GM23338 (cell line): Measurements from ENCODE around the gene MACROD1. TPM values are rescaled to one million over a fixed set of nuclear protein-coding genes. Genes with fewer than 3 reads are reported as not detected.

Experiments used
- ATAC-seq: fragments of 200-7000 bp; cut with Tn5 transposase; 3 replicates; pipeline ENCODE4 v1.9.1; 2020
- DNase-seq: peaks from one replicate; pipeline ENCODE4 v3.0.0-alpha.2; 2015; ENCODE audit warnings: low spot score
- H2AFZ ChIP-seq: fragments of 200-600 bp; sonication (generic); 2 replicates; pipeline ENCODE4 v1.8.0; 2016; ENCODE audit warnings: antibody characterized with exemption, mild to moderate bottlenecking, moderate library complexity
- H3F3A ChIP-seq: fragments of 200-600 bp; sonication (generic); replicated peaks from 2 replicates; pipeline ENCODE4 v1.8.0; 2017; ENCODE audit warnings: antibody characterized with exemption, mixed run types, low read depth
- H3K27ac ChIP-seq: fragments of 200-600 bp; sonication (generic); 2 replicates; pipeline ENCODE4 v1.6.1; 2016; ENCODE audit warnings: low read depth
- H3K27me3 ChIP-seq: fragments of 200-600 bp; sonication (generic); 2 replicates; pipeline ENCODE4 v1.8.0; 2016; ENCODE audit warnings: mild to moderate bottlenecking, mixed run types, moderate library complexity; ENCODE audit not compliant: insufficient read depth
- H3K36me3 ChIP-seq: fragments of 200-600 bp; sonication (generic); 2 replicates; pipeline ENCODE4 v1.8.0; 2016; ENCODE audit warnings: mild to moderate bottlenecking; ENCODE audit not compliant: insufficient read depth
- H3K4me1 ChIP-seq: fragments of 200-600 bp; sonication (generic); 2 replicates; pipeline ENCODE4 v1.8.0; 2016; ENCODE audit warnings: mild to moderate bottlenecking, moderate library complexity; ENCODE audit not compliant: insufficient read depth
- H3K4me2 ChIP-seq: fragments of 200-600 bp; sonication (generic); 2 replicates; pipeline ENCODE4 v1.7.1; 2017; ENCODE audit warnings: mixed run types
- H3K4me3 ChIP-seq: fragments of 200-600 bp; sonication (generic); 2 replicates; pipeline ENCODE4 v1.6.1; 2016; ENCODE audit warnings: mixed run types
- H3K79me2 ChIP-seq: fragments of 200-600 bp; sonication (generic); replicated peaks from 2 replicates; pipeline ENCODE4 v1.8.0; 2017; ENCODE audit warnings: mild to moderate bottlenecking; ENCODE audit not compliant: insufficient read depth
- H3K9me2 ChIP-seq: fragments of 200-600 bp; sonication (generic); 2 replicates; pipeline ENCODE4 v1.8.0; 2017; ENCODE audit not compliant: insufficient read depth
- H4K20me1 ChIP-seq: fragments of 200-600 bp; sonication (generic); replicated peaks from 2 replicates; pipeline ENCODE4 v1.8.0; 2017; ENCODE audit warnings: mild to moderate bottlenecking; ENCODE audit not compliant: insufficient read depth
- H3K27ac Mint-ChIP-seq: 2 replicates; pipeline ENCODE4 v1.8.0; 2020; ENCODE audit warnings: inconsistent platforms, mild to moderate bottlenecking, moderate library complexity, mixed read lengths
- H3K27me3 Mint-ChIP-seq: 3 replicates; pipeline ENCODE4 v1.8.0; 2022; ENCODE audit warnings: low read depth, mild to moderate bottlenecking, moderate library complexity, mixed read lengths, inconsistent platforms; ENCODE audit not compliant: insufficient read depth, poor library complexity
- H3K36me3 Mint-ChIP-seq: 3 replicates; pipeline ENCODE4 v1.8.0; 2021; ENCODE audit warnings: low read depth, mild to moderate bottlenecking, inconsistent platforms, moderate library complexity, mixed read lengths
- H3K4me1 Mint-ChIP-seq: 3 replicates; pipeline ENCODE4 v1.8.0; 2020; ENCODE audit warnings: mild to moderate bottlenecking, inconsistent platforms, mixed read lengths
- H3K4me3 Mint-ChIP-seq: 3 replicates; pipeline ENCODE4 v1.8.0; 2021; ENCODE audit warnings: moderate library complexity, mild to moderate bottlenecking, inconsistent platforms, mixed read lengths
- H3K9me3 Mint-ChIP-seq: 3 replicates; pipeline ENCODE4 v1.8.0; 2020; ENCODE audit warnings: moderate library complexity, mild to moderate bottlenecking, inconsistent platforms, mixed read lengths
- CREB1 ChIP-seq: fragments of 250-450 bp; sonication (Bioruptor Pico); IDR thresholded peaks from 2 replicates; pipeline ENCODE4 v1.5.0; 2020; ENCODE audit warnings: low read depth, mild to moderate bottlenecking, moderate library complexity
- CTCF ChIP-seq, 2 experiments: fragments of 200-600 bp in 1 of 2; sonication (generic) in 1 of 2; conservative IDR thresholded peaks; 2 replicates each; pipeline versions ENCODE4 v1.5.1 to v1.6.1; 2016 to 2017; ENCODE audit warnings: antibody characterized with exemption in 2 of 2, low read depth in 2 of 2, mild to moderate bottlenecking in 2 of 2, moderate library complexity in 1 of 2
- ETS1 ChIP-seq: IDR thresholded peaks from 2 replicates; pipeline ENCODE4 v1.6.1; 2016; ENCODE audit warnings: antibody characterized with exemption
- ZNF114 ChIP-seq: fragments of 250-450 bp; sonication (Bioruptor Pico); IDR thresholded peaks from 2 replicates; pipeline ENCODE4 v1.5.0; 2020; ENCODE audit warnings: mild to moderate bottlenecking, moderate library complexity
- ZNF331 ChIP-seq: fragments of 250-450 bp; sonication (Bioruptor Pico); IDR thresholded peaks from 2 replicates; pipeline ENCODE4 v1.5.0; 2020; ENCODE audit warnings: low read depth, mild to moderate bottlenecking, moderate library complexity
- polyA plus RNA-seq: library from polyadenylated mRNA; unstranded; fragments of >200 nt; fragmentation: Nextera tagmentation; extraction: Ambion mirVana; gene quantifications from 2 replicates; pipeline ENCODE4 v1.2.1, GENCODE V29; 2016
- total RNA-seq: library from RNA; depleted of rRNA; stranded (reverse); fragments of >200 nt; shearing (Covaris generic); gene quantifications from 2 replicates; pipeline ENCODE4 v1.2.3, GENCODE V29; 2014

MACROD1 gene
- total and polyA plus RNA-seq, 2 experiments from 2014 or later: 33.0 to 51.6 TPM

DNA sequence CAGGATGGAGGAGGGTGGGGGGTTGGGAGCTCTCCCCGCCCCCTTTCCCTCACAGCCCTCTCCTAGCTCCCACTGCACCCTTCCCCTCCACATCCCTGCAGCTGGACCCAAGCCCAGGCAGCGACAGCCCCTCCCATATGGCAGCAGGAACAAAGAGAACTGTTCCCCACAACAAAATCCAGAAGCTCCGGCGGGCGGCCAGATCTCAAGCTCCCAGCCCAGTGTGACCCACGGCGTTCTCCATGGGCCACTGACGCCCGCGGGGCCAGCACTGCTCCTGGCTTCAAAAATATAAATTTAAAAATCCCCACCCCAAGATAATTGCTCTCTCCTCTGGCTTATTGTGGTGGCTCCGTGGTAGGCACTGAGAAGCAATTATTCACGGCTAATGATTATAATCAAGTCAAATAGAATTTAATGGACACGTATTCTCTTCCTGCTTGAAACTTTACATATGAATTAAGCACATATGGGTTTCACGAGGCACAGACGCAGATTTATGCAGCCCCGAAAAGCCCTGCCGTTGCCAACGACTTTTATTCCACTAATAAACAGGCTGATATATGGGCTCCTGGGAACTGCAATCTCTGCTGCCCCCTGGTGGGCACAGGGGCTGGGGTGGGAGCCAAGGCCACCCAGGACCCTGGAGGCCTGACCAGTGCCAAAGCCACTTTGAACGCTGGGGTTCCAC lies 17.5 kb downstream of the MACROD1 start:
- ATAC-seq: peak; percentile 74

GRCh38 chr11:64146036-64146955 lies 19.6 kb downstream of the MACROD1 start:
- peak; percentile 80 for ATAC-seq
- no peak overlapping the region for H3K4me2 ChIP-seq
- H3K4me1 Mint-ChIP-seq: peaks cover 15% of the 10 kb centered on the region
- H3K9me3 Mint-ChIP-seq: no peaks in the 10 kb centered on the region; the same call in 2 of the 3 replicates
- H3K4me3 Mint-ChIP-seq: no peak overlapping the region
- peaks cover 4% of the 10 kb centered on the region for H3K4me1 ChIP-seq
- no peaks in the 10 kb centered on the region for H3K9me2 ChIP-seq
- H3K4me3 ChIP-seq: no peak overlapping the region
- no peaks in the 10 kb centered on the region for H3K79me2 ChIP-seq
- peak; percentile 88 for DNase-seq
- 0 out of 2 replicates have a peak overlapping the region, but pooled peaks have one; percentile 78 for H3K27ac Mint-ChIP-seq
- H4K20me1 ChIP-seq: no peaks in the 10 kb centered on the region; the same call in 1 of the 2 replicates
- no peak overlapping the region for H2AFZ ChIP-seq
- no peak overlapping the region for H3K27ac ChIP-seq
- TF ChIP-seq CTCF (conservative IDR thresholded peaks at IDR 0.05; ENCODE audit: low read depth in 2 of 2) (peak; percentile 91), ZNF114 (CRISPR knock-in tag) (no peak), ZNF331 (CRISPR knock-in tag) (no peak), CREB1 (CRISPR knock-in tag) (no peak)
- H3K36me3 Mint-ChIP-seq: no peaks in the 10 kb centered on the region; the same call in 2 of the 3 replicates
- no peaks in the 10 kb centered on the region for H3K36me3 ChIP-seq
- H3K27me3 Mint-ChIP-seq: peaks cover 15% of the 10 kb centered on the region
- 0 out of 2 replicates have a peak, but pooled peaks cover 6% of the 10 kb centered on the region for H3F3A ChIP-seq
- no peaks in the 10 kb centered on the region for H3K27me3 ChIP-seq

More for the DNA sequence above, 17.5 kb downstream of the MACROD1 start:
- peaks cover 15% of the 10 kb centered on the region for H3K27me3 Mint-ChIP-seq
- TF ChIP-seq ETS1: no peak
- peak; percentile 92 for TF ChIP-seq CTCF (conservative IDR thresholded peaks at IDR 0.05; ENCODE audit: low read depth in 2 of 2)
- H3K27ac ChIP-seq: no peak overlapping the region
- no peaks in the 10 kb centered on the region for H3K9me2 ChIP-seq
- no peak overlapping the region for H2AFZ ChIP-seq
- no peaks in the 10 kb centered on the region; the same call in 1 of the 2 replicates for H4K20me1 ChIP-seq
- peaks cover 4% of the 10 kb centered on the region for H3K4me1 ChIP-seq
- H3K36me3 ChIP-seq: no peaks in the 10 kb centered on the region
- H3K4me1 Mint-ChIP-seq: peaks cover 18% of the 10 kb centered on the region
- peak overlapping the region; percentile 70 for H3K4me2 ChIP-seq
- no peaks in the 10 kb centered on the region for H3K79me2 ChIP-seq
- peak overlapping the region; percentile 5; the same call in 1 of the 2 replicates for H3K4me3 ChIP-seq
- H3F3A ChIP-seq: 0 out of 2 replicates have a peak, but pooled peaks cover 9% of the 10 kb centered on the region
- peak; percentile 86 for DNase-seq
- H3K9me3 Mint-ChIP-seq: no peaks in the 10 kb centered on the region
- H3K27me3 ChIP-seq: no peaks in the 10 kb centered on the region
- H3K4me3 Mint-ChIP-seq: no peak overlapping the region
- H3K36me3 Mint-ChIP-seq: no peaks in the 10 kb centered on the region; the same call in 2 of the 3 replicates
- peak overlapping the region; percentile 51; the same call in 1 of the 2 replicates for H3K27ac Mint-ChIP-seq
